GM21576 (cell line): ENCODE measurements around the gene KRT15.

Experiments
- ATAC-seq: cut with Tn5 transposase; IDR thresholded peaks from one replicate; pipeline ENCODE4 v1.9.1; 2021; ENCODE audit warnings: mild to moderate bottlenecking, moderate library complexity; ENCODE audit not compliant: unreplicated experiment

KRT15 gene

GRCh38 chr17:41518789-41519449 is at the start of gene KRT15:
KRT15 (minus strand) TSS chr17:41518890; CDS start chr17:41518827, 63 bp downstream.
- no peak for ATAC-seq

- no peak for ATAC-seq
These were observed 48.6 kb upstream of the KRT15 start for GRCh38 chr17:41567317-41567716.

- no peak for ATAC-seq
These were observed 46.6 kb upstream of the KRT15 start for GRCh38 chr17:41565338-41565737.

- ATAC-seq, result no peak
These were observed 45.0 kb upstream of the KRT15 start for GRCh38 chr17:41563607-41564170.

GRCh38 chr17:41561554-41561953 is 42.9 kb upstream of the KRT15 start:
- no peak for ATAC-seq

GRCh38 chr17:41559548-41559947 is 40.9 kb upstream of the KRT15 start:
- ATAC-seq, result no peak

GRCh38 chr17:41556931-41557330 is 38.2 kb upstream of the KRT15 start:
- ATAC-seq, result no peak

- ATAC-seq, result no peak
These were observed 37.6 kb upstream of the KRT15 start for GRCh38 chr17:41556306-41556705.

GRCh38 chr17:41555105-41555887 is 36.6 kb upstream of the KRT15 start:
- ATAC-seq, result no peak

- ATAC-seq, result no peak
These were observed 35.4 kb upstream of the KRT15 start for GRCh38 chr17:41553987-41554680.

GRCh38 chr17:41553176-41553575 is 34.5 kb upstream of the KRT15 start:
- ATAC-seq, result no peak

GRCh38 chr17:41552455-41552854 is 33.8 kb upstream of the KRT15 start:
- no peak for ATAC-seq

- ATAC-seq, result no peak
These were observed 32.7 kb upstream of the KRT15 start for GRCh38 chr17:41551365-41551764.

GRCh38 chr17:41549596-41550039 is 30.9 kb upstream of the KRT15 start:
- no peak for ATAC-seq

- ATAC-seq, result peak; percentile 68
These were observed 30.3 kb upstream of the KRT15 start for GRCh38 chr17:41548844-41549595.

GRCh38 chr17:41547921-41548843 is 29.5 kb upstream of the KRT15 start:
- no peak for ATAC-seq

- no peak for ATAC-seq
These were observed 28.7 kb upstream of the KRT15 start for GRCh38 chr17:41547378-41547841.

- ATAC-seq, result no peak
These were observed 28.1 kb upstream of the KRT15 start for GRCh38 chr17:41546819-41547218.

- no peak for ATAC-seq
These were observed 27.2 kb upstream of the KRT15 start for GRCh38 chr17:41545829-41546410.
